Stomach (tissue), 9 donors: Measurements from ENCODE around the gene DNAJC6. TPM values are rescaled to one million over a fixed set of nuclear protein-coding genes. Genes with fewer than 3 reads are reported as not detected.

Experiments
- DNase-seq, 2 donors: peaks; one replicate each; pipeline versions ENCODE4 v3.0.0 to v3.0.0-alpha.2; 2013 to 2019
- H3K27ac ChIP-seq, 5 donors: fragments of 200-600 bp in 4 of 5; sonication (generic) in 4 of 5; one replicate each; pipeline ENCODE4 v1.5.1; 2013 to 2019; ENCODE audit warnings: mild to moderate bottlenecking in 1 of 5, moderate library complexity in 1 of 5
- H3K27me3 ChIP-seq, 3 donors: fragments of 200-600 bp; sonication (generic); one replicate each; pipeline ENCODE4 v1.5.1; 2017 to 2019; ENCODE audit warnings: mixed run types in 1 of 3
- H3K36me3 ChIP-seq, 4 donors: fragments of 200-600 bp; sonication (generic); 1 replicate in 3 of 4; 2 replicates in 1 of 4; pipeline ENCODE4 v1.5.1; 2016 to 2019
- H3K4me1 ChIP-seq, 4 donors: fragments of 200-600 bp; sonication (generic); one replicate each; pipeline ENCODE4 v1.5.1; 2016 to 2019
- H3K4me3 ChIP-seq, 4 donors: fragments of 200-600 bp; sonication (generic) in 3 of 4; one replicate each; pipeline ENCODE4 v1.5.1; 2016 to 2019; ENCODE audit warnings: mild to moderate bottlenecking in 1 of 4
- H3K9me3 ChIP-seq, 4 donors: fragments of 200-600 bp; sonication (generic); one replicate each; pipeline ENCODE4 v1.5.1; 2016 to 2019
- EP300 ChIP-seq: sonication (generic); formaldehyde crosslinking; IDR thresholded peaks from one replicate; pipeline ENCODE4 v1.6.1; 2017; ENCODE audit warnings: antibody characterized with exemption
- POLR2A ChIP-seq, 4 donors: fragments of 450-650 bp; IDR thresholded peaks; one replicate each; pipeline ENCODE4 v1.6.1; 2016; ENCODE audit warnings: antibody characterized with exemption in 4 of 4, control low read depth in 2 of 4, mild to moderate bottlenecking in 1 of 4, moderate library complexity in 1 of 4
- POLR2AphosphoS5 ChIP-seq, 3 donors: sonication (generic); formaldehyde crosslinking; IDR thresholded peaks; one replicate each; pipeline ENCODE4 v1.6.1; 2016; ENCODE audit warnings: antibody characterized with exemption in 3 of 3
- WGBS, 5 donors: extraction: QIAGEN DNeasy Blood & Tissue Kit in 3 of 5; methylation state at CpG; one replicate each; pipeline versions ENCODE4 v1.1.5 to v1.1.7; 2013 to 2018; 5-methylcytosine and 5-hydroxymethylcytosine counted together
- intact Hi-C: fragments of 100-400 bp; cut with DNase I; formaldehyde crosslinking; loops from one replicate; pipeline ENCODE4 v1.15.1; 2023; ENCODE audit warnings: low total_unique reads
- polyA plus RNA-seq, 3 donors: library from polyadenylated mRNA; stranded (reverse); fragments of 200-250 nt; gene quantifications; one replicate each; pipeline ENCODE4 v1.2.3, GENCODE V29; 2013
- total RNA-seq, 5 donors: library from RNA; depleted of rRNA; stranded (reverse); fragments of >200 nt; gene quantifications; one replicate each; pipeline versions ENCODE4 v1.1.0 to v1.2.3, GENCODE V29; 2014 to 2016
- TF ChIP-seq, protein P1 (sequence below), 7 experiments: fragments of 450-650 bp in 4 of 7; fragments of 200-600 bp in 3 of 7; sonication (generic) in 3 of 7; IDR thresholded peaks; one replicate each; pipeline ENCODE4 v1.5.1; 2016 to 2019; ENCODE audit warnings: antibody characterized with exemption in 7 of 7, control low read depth in 2 of 7, mild to moderate bottlenecking in 1 of 7
- donor health status: healthy with polysubstance abuse.
- donor health status: Bipolar disorder and iron deficiency.
- donor health status: healthy.

DNAJC6 gene
- total and polyA plus RNA-seq, 8 donors: under 0.01 to 7.5 (median 0.68) TPM; not detected in 1

DNA sequence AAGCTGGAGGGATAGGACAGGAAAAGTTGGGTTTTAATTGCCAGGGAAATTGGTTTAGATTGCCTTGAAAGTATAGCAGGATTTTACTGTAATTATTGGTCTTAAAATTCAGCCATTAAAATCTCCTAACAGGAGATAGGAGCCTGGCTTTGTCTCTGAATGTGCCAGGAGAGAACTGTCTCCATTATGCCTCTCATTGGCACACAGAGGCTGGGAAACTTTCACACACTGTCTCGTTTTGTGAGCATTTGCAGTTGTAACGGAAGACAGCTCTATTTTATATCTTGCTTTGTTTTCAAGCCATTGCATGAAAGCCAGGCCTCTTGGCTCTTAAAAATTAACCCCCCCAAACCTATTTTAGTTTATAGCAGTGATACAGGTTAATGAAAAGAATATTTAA, 12.5 kb downstream of the DNAJC6 start:
- TF ChIP-seq EP300 (no peak), POLR2AphosphoS5 (IDR thresholded peaks at IDR 0.05) (no peak)
- intact Hi-C loops: no loop called here
- no peaks in the 10 kb centered on the region for H3K27me3 ChIP-seq
- H3K9me3 ChIP-seq: peaks cover 0 to 10% (median 0%) of the 10 kb centered on the region in 4 donors
- H3K4me1 ChIP-seq: no peaks in the 10 kb centered on the region
- no peaks in the 10 kb centered on the region for H3K36me3 ChIP-seq
- DNase-seq: no peak
- no peak overlapping the region for H3K4me3 ChIP-seq
- H3K27ac ChIP-seq: no peak overlapping the region
- 20 to 72% (median 25%) methylated on average over 2 of the region's 2 CpGs for WGBS, 5 donors

DNA sequence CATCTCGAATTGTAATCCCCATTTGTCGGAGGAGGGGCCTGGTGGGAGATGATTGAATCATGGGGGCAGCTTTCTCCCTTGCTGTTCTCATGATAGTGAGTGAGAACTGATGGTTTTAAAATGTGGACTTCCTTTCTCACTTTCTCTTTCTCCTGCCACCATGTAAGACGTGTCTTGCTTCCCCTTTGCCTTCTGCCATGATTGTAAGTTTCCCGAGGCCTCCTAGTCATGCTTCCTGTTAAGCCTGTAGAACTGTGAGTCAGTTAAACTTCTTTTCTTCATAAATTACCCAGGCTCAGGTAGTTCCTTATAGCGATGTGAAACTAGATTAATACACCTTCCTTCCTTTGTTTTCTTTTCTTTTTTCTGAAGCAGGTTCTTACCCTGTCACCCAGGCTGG, 13.9 kb downstream of the DNAJC6 start:
- Histone ChIP-seq H3K36me3 (no peaks in the 10 kb centered on the region), H3K4me1 (no peaks in the 10 kb centered on the region), H3K27me3 (no peaks in the 10 kb centered on the region), H3K4me3 (no peak overlapping the region), H3K27ac (no peak overlapping the region), H3K9me3 (peaks cover 0 to 10% (median 0%) of the 10 kb centered on the region in 4 donors)
- WGBS, 5 donors: 70 to 77% (median 73%) methylated on average over 5 of the region's 5 CpGs
- no peak for TF ChIP-seq EP300
- TF ChIP-seq POLR2AphosphoS5 (IDR thresholded peaks at IDR 0.05): no peak
- TF ChIP-seq POLR2A (IDR thresholded peaks at IDR 0.05): no peak
- TF ChIP-seq, protein P1, sequence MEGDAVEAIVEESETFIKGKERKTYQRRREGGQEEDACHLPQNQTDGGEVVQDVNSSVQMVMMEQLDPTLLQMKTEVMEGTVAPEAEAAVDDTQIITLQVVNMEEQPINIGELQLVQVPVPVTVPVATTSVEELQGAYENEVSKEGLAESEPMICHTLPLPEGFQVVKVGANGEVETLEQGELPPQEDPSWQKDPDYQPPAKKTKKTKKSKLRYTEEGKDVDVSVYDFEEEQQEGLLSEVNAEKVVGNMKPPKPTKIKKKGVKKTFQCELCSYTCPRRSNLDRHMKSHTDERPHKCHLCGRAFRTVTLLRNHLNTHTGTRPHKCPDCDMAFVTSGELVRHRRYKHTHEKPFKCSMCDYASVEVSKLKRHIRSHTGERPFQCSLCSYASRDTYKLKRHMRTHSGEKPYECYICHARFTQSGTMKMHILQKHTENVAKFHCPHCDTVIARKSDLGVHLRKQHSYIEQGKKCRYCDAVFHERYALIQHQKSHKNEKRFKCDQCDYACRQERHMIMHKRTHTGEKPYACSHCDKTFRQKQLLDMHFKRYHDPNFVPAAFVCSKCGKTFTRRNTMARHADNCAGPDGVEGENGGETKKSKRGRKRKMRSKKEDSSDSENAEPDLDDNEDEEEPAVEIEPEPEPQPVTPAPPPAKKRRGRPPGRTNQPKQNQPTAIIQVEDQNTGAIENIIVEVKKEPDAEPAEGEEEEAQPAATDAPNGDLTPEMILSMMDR (IDR thresholded peaks at IDR 0.05): no peak
- intact Hi-C loops: no loop called here
- no peak for DNase-seq

DNA sequence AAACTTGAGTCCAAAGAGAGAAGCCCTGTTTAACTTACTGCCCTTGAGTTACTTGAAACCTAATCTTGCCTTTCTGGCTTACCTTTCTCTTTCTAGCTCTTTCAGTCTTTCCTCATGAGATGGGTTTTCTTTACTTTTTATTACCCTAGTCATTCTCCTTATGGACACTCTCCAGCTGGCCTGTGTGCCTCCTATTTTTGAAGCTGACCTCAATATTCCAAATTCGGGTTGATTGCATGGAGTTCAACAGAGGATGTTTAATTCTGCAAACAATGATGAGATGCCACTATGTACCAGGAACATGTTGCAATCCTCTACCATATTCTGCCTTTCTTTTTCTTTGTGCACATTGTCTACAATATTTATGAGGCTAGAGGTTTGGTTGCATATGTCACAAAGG, 20.7 kb downstream of the DNAJC6 start:
- Histone ChIP-seq H3K27ac (no peak overlapping the region), H3K4me1 (no peaks in the 10 kb centered on the region), H3K36me3 (no peaks in the 10 kb centered on the region), H3K9me3 (no peaks in the 10 kb centered on the region), H3K27me3 (no peaks in the 10 kb centered on the region), H3K4me3 (no peak overlapping the region)
- DNase-seq: no peak
- 87 to 96% (median 91%) methylated on average over 1 of the region's 1 CpG for WGBS, 5 donors
- TF ChIP-seq EP300: no peak
- TF ChIP-seq, protein P1 (IDR thresholded peaks at IDR 0.05): no peak
- intact Hi-C loops: no loop called here

DNA sequence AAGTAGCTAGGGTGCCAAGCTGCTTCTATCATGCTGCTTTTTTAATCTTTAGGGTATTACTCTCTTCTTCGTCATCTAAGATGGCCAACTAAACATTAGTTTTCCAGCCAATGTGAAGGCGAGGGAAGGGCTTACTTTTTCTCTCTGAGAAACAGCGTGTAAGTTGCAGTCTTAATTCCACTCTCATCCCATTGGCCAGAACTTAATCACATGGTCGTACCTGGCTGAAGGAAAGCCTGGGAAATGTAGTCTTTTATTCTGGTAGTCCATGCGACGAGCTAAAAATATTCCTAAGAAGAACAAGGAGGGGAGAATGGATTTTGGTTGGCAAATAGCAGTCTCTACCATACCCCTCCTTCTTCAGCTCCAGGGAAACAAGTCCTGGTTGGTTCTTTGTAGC, 21.5 kb downstream of the DNAJC6 start:
- no peaks in the 10 kb centered on the region for H3K9me3 ChIP-seq
- no peak overlapping the region for H3K4me3 ChIP-seq
- H3K27me3 ChIP-seq: no peaks in the 10 kb centered on the region
- no peak for DNase-seq
- no peaks in the 10 kb centered on the region for H3K4me1 ChIP-seq
- H3K27ac ChIP-seq: no peak overlapping the region
- WGBS, 5 donors: 70 to 87% (median 72%) methylated on average over 6 of the region's 6 CpGs
- intact Hi-C loops: no loop called here
- no peak for TF ChIP-seq POLR2AphosphoS5 (IDR thresholded peaks at IDR 0.05)
- TF ChIP-seq POLR2A (IDR thresholded peaks at IDR 0.05): no peak
- no peak for TF ChIP-seq EP300
- TF ChIP-seq, protein P1 (IDR thresholded peaks at IDR 0.05): no peak
- no peaks in the 10 kb centered on the region for H3K36me3 ChIP-seq

DNA sequence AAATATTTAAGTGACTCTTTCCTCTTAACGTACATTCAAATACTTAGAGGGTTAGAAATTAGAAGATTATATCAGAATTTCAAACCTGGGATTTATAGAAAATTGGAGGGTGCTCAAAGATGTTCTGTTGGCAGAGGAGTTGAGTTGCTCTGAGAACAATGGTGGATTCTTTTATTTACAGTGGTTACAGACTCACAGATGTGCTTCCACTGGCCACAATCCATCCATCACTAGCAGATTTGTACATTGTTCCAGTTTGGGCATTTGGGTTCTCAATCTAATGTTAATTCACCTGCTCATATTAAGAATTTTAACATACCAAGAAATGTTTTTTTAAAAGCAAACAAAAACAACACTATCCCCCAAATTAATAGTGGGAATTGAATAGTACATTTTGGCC, 23.5 kb downstream of the DNAJC6 start:
- TF ChIP-seq POLR2A (IDR thresholded peaks at IDR 0.05) (no peak), POLR2AphosphoS5 (IDR thresholded peaks at IDR 0.05) (no peak), EP300 (no peak)
- TF ChIP-seq, protein P1 (IDR thresholded peaks at IDR 0.05): no peak
- 65 to 95% (median 87%) methylated on average over 1 of the region's 1 CpG for WGBS, 5 donors
- Histone ChIP-seq H3K27me3 (no peaks in the 10 kb centered on the region), H3K4me1 (no peaks in the 10 kb centered on the region), H3K4me3 (no peak overlapping the region), H3K36me3 (no peaks in the 10 kb centered on the region), H3K9me3 (no peaks in the 10 kb centered on the region), H3K27ac (no peak overlapping the region)
- intact Hi-C loops: no loop called here
- DNase-seq: no peak
